A673 (cell line): ENCODE data around the gene QPCTL. TPM values are rescaled to one million over a fixed set of nuclear protein-coding genes. Genes with fewer than 3 reads are reported as not detected.

ENCODE experiments used
- BruUV-seq: library from RNA; stranded (reverse); fragments of 400-500 nt; replicated peaks from 2 replicates; lab custom pipeline; 2021; lab: Mats Ljungman, UMichigan
- CTCF ChIA-PET: fragments of 300-600 bp; sonication (Branson Sonifier 250); formaldehyde crosslinking; loops from one replicate; lab custom pipeline; 2022; ENCODE audit warnings: antibody characterized with exemption; lab: Charles Lee
- POLR2A ChIA-PET: fragments of 300-600 bp; sonication (Branson Sonifier 250); formaldehyde crosslinking; loops from one replicate; lab custom pipeline; 2022; ENCODE audit warnings: antibody characterized with exemption; ENCODE audit not compliant: low non-redundant PET; lab: Charles Lee
- DNase-seq: peaks from one replicate; pipeline ENCODE4 v3.0.0-alpha.2; 2015; ENCODE audit warnings: low spot score
- H3K27ac ChIP-seq: fragments of 200-600 bp; sonication (generic); 2 replicates; pipeline ENCODE4 v1.5.1; 2016; ENCODE audit warnings: mixed run types, low read depth, mild to moderate bottlenecking, mixed read lengths, antibody characterized with exemption, low read length; ENCODE audit not compliant: poor library complexity, severe bottlenecking
- H3K27me3 ChIP-seq: fragments of 200-600 bp; sonication (generic); replicated peaks from 2 replicates; pipeline ENCODE4 v1.6.1; 2017; ENCODE audit warnings: mixed run types, low read depth, mild to moderate bottlenecking, mixed read lengths, antibody characterized with exemption, low read length; ENCODE audit not compliant: insufficient read depth, poor library complexity
- H3K36me3 ChIP-seq: fragments of 200-600 bp; sonication (generic); 2 replicates; pipeline ENCODE4 v1.6.1; 2016; ENCODE audit warnings: mixed run types, mild to moderate bottlenecking, mixed read lengths, antibody characterized with exemption, low read length; ENCODE audit not compliant: insufficient read depth, poor library complexity, severe bottlenecking
- H3K4me1 ChIP-seq: fragments of 200-600 bp; sonication (generic); 2 replicates; pipeline ENCODE4 v1.6.1; 2017; ENCODE audit warnings: mixed run types, mild to moderate bottlenecking, mixed read lengths, antibody characterized with exemption, low read length; ENCODE audit not compliant: insufficient read depth, poor library complexity, severe bottlenecking
- H3K4me3 ChIP-seq: fragments of 200-600 bp; sonication (generic); 2 replicates; pipeline ENCODE4 v1.5.1; 2016; ENCODE audit warnings: low read depth, mixed run types, mild to moderate bottlenecking, mixed read lengths, low read length; ENCODE audit not compliant: poor library complexity, severe bottlenecking
- H3K9me3 ChIP-seq: fragments of 200-600 bp; sonication (generic); 2 replicates; pipeline ENCODE4 v1.6.1; 2016; ENCODE audit warnings: mixed run types, low read depth, mild to moderate bottlenecking, mixed read lengths, antibody characterized with exemption, low read length; ENCODE audit not compliant: poor library complexity, severe bottlenecking
- CTCF ChIP-seq: fragments of 300-800, 200-600 bp; sonication (generic); conservative IDR thresholded peaks from 2 replicates; pipeline ENCODE4 v1.5.1; 2017; ENCODE audit warnings: low read depth, mild to moderate bottlenecking, antibody characterized with exemption, low read length, moderate library complexity, mixed read lengths
- EZH2 ChIP-seq: fragments of 200-600 bp; sonication (generic); IDR thresholded peaks from 2 replicates; pipeline ENCODE4 v1.6.1; 2017; ENCODE audit warnings: borderline replicate concordance, low read depth, mild to moderate bottlenecking, mixed read lengths, antibody characterized with exemption, low read length; ENCODE audit not compliant: poor library complexity, severe bottlenecking
- intact Hi-C: fragments of 100-400 bp; cut with micrococcal nuclease; formaldehyde crosslinking; loops from one replicate; pipeline ENCODE4 v1.10.0; 2022; ENCODE audit not compliant: unreplicated experiment
- total RNA-seq: library from RNA; stranded (reverse); gene quantifications from 2 replicates; pipeline ENCODE4 v1.2.3, GENCODE V29; 2021

The QPCTL gene
- total RNA-seq, 1 experiment from 2014 or later: 12.8 TPM

GRCh38 chr19:45655073-45655472, 37.4 kb upstream of the QPCTL start:
- POLR2A ChIA-PET: no interaction called here
- TF ChIP-seq EZH2 (no peak), CTCF (no peak)
- CTCF ChIA-PET: no interaction called here
- Histone ChIP-seq H3K4me3 (no peak overlapping the region), H3K27me3 (no peaks in the 10 kb centered on the region), H3K9me3 (no peaks in the 10 kb centered on the region), H3K36me3 (no peaks in the 10 kb centered on the region), H3K4me1 (peaks cover 5% of the 10 kb centered on the region), H3K27ac (no peak overlapping the region)
- no peak for DNase-seq
- intact Hi-C loops: no loop called here
- no TSS peak for BruUV-seq

- CTCF ChIA-PET: no interaction called here
- Histone ChIP-seq H3K36me3 (no peaks in the 10 kb centered on the region), H3K4me1 (peaks cover 5% of the 10 kb centered on the region), H3K27ac (no peak overlapping the region), H3K4me3 (no peak overlapping the region), H3K9me3 (no peaks in the 10 kb centered on the region), H3K27me3 (no peaks in the 10 kb centered on the region)
- no TSS peak for BruUV-seq
- TF ChIP-seq EZH2 (no peak), CTCF (no peak)
- DNase-seq: no peak
- POLR2A ChIA-PET: interaction anchor here (0.7 kb wide), 1 partner anchor 259 kb away, joined by 18 read pairs; no protein-coding TSS in a partner anchor
- intact Hi-C loops: no loop called here
These were observed 34.8 kb upstream of the QPCTL start for GRCh38 chr19:45657520-45658167.

- BruUV-seq: no TSS peak
- no peaks in the 10 kb centered on the region for H3K27me3 ChIP-seq
- TF ChIP-seq CTCF: no peak
- TF ChIP-seq EZH2: no peak
- DNase-seq: no peak
- H3K4me1 ChIP-seq: no peaks in the 10 kb centered on the region
- no peaks in the 10 kb centered on the region for H3K9me3 ChIP-seq
- H3K4me3 ChIP-seq: no peak overlapping the region
- intact Hi-C loops: no loop called here
- H3K36me3 ChIP-seq: no peaks in the 10 kb centered on the region
- ChIA-PET POLR2A (no interaction called here), CTCF (no interaction called here)
- H3K27ac ChIP-seq: no peak overlapping the region
These were observed 33.3 kb upstream of the QPCTL start for GRCh38 chr19:45659096-45659729.
